Keratinocyte (primary cell): ENCODE results near the gene TMA7B. TPM values are rescaled to one million over a fixed set of nuclear protein-coding genes. Genes with fewer than 3 reads are reported as not detected.

Experiments
- DNase-seq: peaks from one replicate; pipeline ENCODE4 v3.0.0-alpha.2; 2011; ENCODE audit warnings: low read depth, missing footprints, low spot score
- FAIRE-seq: peaks from 2 replicates; lab custom pipeline; 2011; peaks lifted over from hg19 to GRCh38; lab: Jason Lieb, UNC
- H2AFZ ChIP-seq: 2 replicates; pipeline ENCODE4 v1.6.0; 2012; ENCODE audit warnings: low read length, control low read depth, inconsistent platforms; ENCODE audit not compliant: control insufficient read depth
- H3K27ac ChIP-seq: 2 replicates; pipeline ENCODE4 v1.5.1; 2011; ENCODE audit warnings: low read length; ENCODE audit not compliant: control insufficient read depth, insufficient read depth
- H3K27me3 ChIP-seq: 3 replicates; pipeline ENCODE4 v1.6.0; 2011; ENCODE audit warnings: low read length; ENCODE audit not compliant: control insufficient read depth, insufficient read depth; ENCODE audit errors: extremely low read depth
- H3K36me3 ChIP-seq, 2 experiments: 2 replicates in 1 of 2; 3 replicates in 1 of 2; pipeline ENCODE4 v1.5.1; 2011; ENCODE audit warnings: low read length in 2 of 2, mild to moderate bottlenecking in 1 of 2; ENCODE audit not compliant: control insufficient read depth in 2 of 2, insufficient read depth in 2 of 2; ENCODE audit errors: extremely low read depth in 1 of 2
- H3K4me1 ChIP-seq: 3 replicates; pipeline ENCODE4 v1.5.1; 2011; ENCODE audit warnings: low read length; ENCODE audit not compliant: control insufficient read depth, insufficient read depth; ENCODE audit errors: extremely low read depth
- H3K4me2 ChIP-seq: 3 replicates; pipeline ENCODE4 v1.6.0; 2011; ENCODE audit warnings: low read depth, low read length; ENCODE audit not compliant: control insufficient read depth, insufficient read depth; ENCODE audit errors: extremely low read depth
- H3K4me3 ChIP-seq, 3 experiments: fragments of 200-600 bp in 1 of 3; sonication (generic) in 1 of 3; 2 replicates in 2 of 3; 3 replicates in 1 of 3; pipeline ENCODE4 v1.5.1; 2011 to 2016; ENCODE audit warnings: low read length in 3 of 3, mild to moderate bottlenecking in 3 of 3, control low read depth in 2 of 3, inconsistent platforms in 1 of 3, low read depth in 1 of 3, mixed read lengths in 1 of 3, mixed run types in 1 of 3, moderate library complexity in 1 of 3; ENCODE audit not compliant: control insufficient read depth in 2 of 3, insufficient read depth in 2 of 3; ENCODE audit errors: extremely low read depth in 1 of 3
- H3K79me2 ChIP-seq: 2 replicates; pipeline ENCODE4 v1.6.0; 2012; ENCODE audit warnings: low read length; ENCODE audit not compliant: control insufficient read depth, insufficient read depth
- H3K9ac ChIP-seq: 3 replicates; pipeline ENCODE4 v1.6.0; 2011; ENCODE audit warnings: low read length; ENCODE audit not compliant: control insufficient read depth, insufficient read depth; ENCODE audit errors: extremely low read depth
- H3K9me1 ChIP-seq: 3 replicates; pipeline ENCODE4 v1.6.0; 2011; ENCODE audit warnings: low read length; ENCODE audit not compliant: control insufficient read depth, insufficient read depth; ENCODE audit errors: extremely low read depth
- H3K9me3 ChIP-seq: 2 replicates; pipeline ENCODE4 v1.5.1; 2012; ENCODE audit warnings: low read depth, low read length; ENCODE audit not compliant: control insufficient read depth
- H4K20me1 ChIP-seq: 3 replicates; pipeline ENCODE4 v1.6.0; 2011; ENCODE audit warnings: low read length; ENCODE audit not compliant: control insufficient read depth, insufficient read depth; ENCODE audit errors: extremely low read depth
- CTCF ChIP-seq, 3 experiments: IDR thresholded peaks in 1 of 3; conservative IDR thresholded peaks in 1 of 3; optimal IDR thresholded peaks in 1 of 3; 2 replicates in 2 of 3; 3 replicates in 1 of 3; pipeline versions ENCODE3 to v1.5.1; 2011; ENCODE audit warnings: low read length in 3 of 3, mild to moderate bottlenecking in 3 of 3, moderate library complexity in 2 of 3, control low read depth in 1 of 3, inconsistent platforms in 1 of 3; ENCODE audit not compliant: insufficient read depth in 2 of 3; ENCODE audit errors: extremely low read depth in 1 of 3
- EZH2 ChIP-seq: IDR thresholded peaks from one replicate; pipeline ENCODE4 v1.6.1; 2012; ENCODE audit warnings: inconsistent platforms, mild to moderate bottlenecking, low read length, moderate library complexity
- dilution Hi-C: fragments of 300-500 bp; cut with MboI; formaldehyde crosslinking; loops from one replicate; pipeline ENCODE4 v1.7.0; 2020; ENCODE audit warnings: low sequenced_read_pairs; ENCODE audit not compliant: extremely low pct_ligation_motif_present
- polyA plus RNA-seq, 5 experiments: library from polyadenylated mRNA; depleted of rRNA in 3 of 5; stranded (reverse) in 3 of 5; stranded (forward) in 1 of 5; unstranded in 1 of 5; fragments of >200 nt; gene quantifications; 1 replicate in 1 of 5; 2 replicates in 3 of 5; 3 replicates in 1 of 5; pipeline versions ENCODE4 v1.2.1 to v1.2.3, GENCODE V29; 2011 to 2012; ENCODE audit warnings: missing spikeins in 2 of 5, low read depth in 1 of 5, low replicate concordance in 1 of 5

The TMA7B gene
- polyA plus RNA-seq, 1 donor (not counting 4 experiments of a cell fraction or from before 2014, with no cell fraction given), result not detected

GRCh38 chr22:40002935-40003715 lies 42.9 kb downstream of the TMA7B start:
- FAIRE-seq, result no peak
- dilution Hi-C loops, result no loop called here
- Histone ChIP-seq H3K36me3 (peaks cover 5 to 22% of the 10 kb centered on the region in 2 experiments), H3K9ac (no peak overlapping the region), H3K27ac (no peak overlapping the region), H3K9me1 (peaks cover 30% of the 10 kb centered on the region), H3K4me1 (peaks cover 94% of the 10 kb centered on the region), H4K20me1 (peaks cover 21% of the 10 kb centered on the region), H3K4me2 (no peak overlapping the region), H2AFZ (no peak overlapping the region), H3K9me3 (no peaks in the 10 kb centered on the region), H3K4me3 (no peak overlapping the region), H3K27me3 (no peaks in the 10 kb centered on the region), H3K79me2 (peaks cover 76% of the 10 kb centered on the region)
- no peak for DNase-seq
- TF ChIP-seq EZH2 (no peak), CTCF (optimal IDR thresholded peaks at IDR 0.05 in 1 of 3, IDR thresholded peaks at IDR 0.05 in 1 of 3, conservative IDR thresholded peaks at IDR 0.05 in 1 of 3; ENCODE audit: extremely low read depth in 1 of 3, insufficient read depth in 2 of 3, low read length in 3 of 3) (no peak)

GRCh38 chr22:40004836-40005235 lies 44.6 kb downstream of the TMA7B start:
- DNase-seq (no peak), FAIRE-seq (peak; percentile 76)
- peak overlapping the region; percentile 73 for H3K27ac ChIP-seq
- no peaks in the 10 kb centered on the region for H3K27me3 ChIP-seq
- H4K20me1 ChIP-seq, result peaks cover 21% of the 10 kb centered on the region
- H3K4me3 ChIP-seq, result no peak overlapping the region
- H3K4me1 ChIP-seq, result peaks cover 94% of the 10 kb centered on the region
- no peaks in the 10 kb centered on the region for H3K9me3 ChIP-seq
- peaks cover 2 to 8% of the 10 kb centered on the region in 2 experiments for H3K36me3 ChIP-seq
- H3K79me2 ChIP-seq, result peaks cover 61% of the 10 kb centered on the region
- peak overlapping the region; percentile 1 for H3K9ac ChIP-seq
- no peak overlapping the region for H2AFZ ChIP-seq
- H3K9me1 ChIP-seq, result peaks cover 21% of the 10 kb centered on the region
- TF ChIP-seq CTCF (optimal IDR thresholded peaks at IDR 0.05 in 1 of 3, IDR thresholded peaks at IDR 0.05 in 1 of 3, conservative IDR thresholded peaks at IDR 0.05 in 1 of 3; ENCODE audit: extremely low read depth in 1 of 3, insufficient read depth in 2 of 3, low read length in 3 of 3) (no peak), EZH2 (no peak)
- peak overlapping the region; percentile 66 for H3K4me2 ChIP-seq
- dilution Hi-C loops, result no loop called here
